Adrenal gland (tissue), 12 donors: ENCODE data around the gene KLHL12. TPM values are rescaled to one million over a fixed set of nuclear protein-coding genes. Genes with fewer than 3 reads are reported as not detected.
A peak's percentile ranks its signal among the peaks of the same experiment; 100 is the strongest.

Experiments used
- DNase-seq, 7 donors: peaks; one replicate each; pipeline ENCODE4 v3.0.0-alpha.2; 2019 to 2020
- H3K27ac ChIP-seq, 5 donors: fragments of 200-600 bp; sonication (generic) in 4 of 5; 1 replicate in 3 of 5; 2 replicates in 2 of 5; pipeline versions ENCODE4 v1.5.1 to v1.8.0; 2016 to 2020; ENCODE audit warnings: mild to moderate bottlenecking in 1 of 5
- H3K27me3 ChIP-seq: fragments of 200-600 bp; 2 replicates; pipeline ENCODE4 v1.8.0; 2021
- H3K36me3 ChIP-seq, 2 donors: fragments of 200-600 bp; replicated peaks in 1 of 2; 1 replicate in 1 of 2; 2 replicates in 1 of 2; pipeline versions ENCODE4 v1.5.1 to v1.8.0; 2018 to 2022
- H3K4me1 ChIP-seq, 2 donors: fragments of 200-600 bp; replicated peaks in 1 of 2; 1 replicate in 1 of 2; 2 replicates in 1 of 2; pipeline versions ENCODE4 v1.5.1 to v1.8.0; 2018 to 2021
- H3K4me3 ChIP-seq, 4 donors: fragments of 200-600 bp; sonication (generic) in 3 of 4; one replicate each; pipeline ENCODE4 v1.5.1; 2016 to 2018
- H3K9me3 ChIP-seq, 3 donors: fragments of 200-600 bp; sonication (generic) in 1 of 3; replicated peaks in 1 of 3; 1 replicate in 2 of 3; 2 replicates in 1 of 3; pipeline versions ENCODE4 v1.5.1 to v1.8.0; 2016 to 2021
- POLR2A ChIP-seq, 2 donors: fragments of 450-650 bp; IDR thresholded peaks; one replicate each; pipeline ENCODE4 v1.6.1; 2017; ENCODE audit warnings: antibody characterized with exemption in 2 of 2, mild to moderate bottlenecking in 2 of 2, moderate library complexity in 1 of 2
- WGBS, 4 donors: extraction: QIAGEN DNeasy Blood & Tissue Kit in 2 of 4; methylation state at CpG; one replicate each; pipeline versions ENCODE4 v1.1.5 to v1.1.7; 2013 to 2017; 5-methylcytosine and 5-hydroxymethylcytosine counted together
- intact Hi-C, 2 donors: fragments of 100-400 bp; cut with DNase I; formaldehyde crosslinking; loops; one replicate each; pipeline versions ENCODE4 v1.14.1 to v1.15.0; 2022 to 2023
- polyA plus RNA-seq, 3 donors: library from polyadenylated mRNA; stranded (reverse); fragments of 200-250 nt in 2 of 3; fragments of 350-450 nt in 1 of 3; fragmentation: Illumina TruSeq in 1 of 3; extraction: RNeasy Lipid Tissue Mini Kit (QIAGEN cat#74804) in 1 of 3; gene quantifications; one replicate each; pipeline ENCODE4 v1.2.3, GENCODE V29; 2013 to 2014
- total RNA-seq, 9 donors: library from RNA; depleted of rRNA in 4 of 9; stranded (reverse); fragments of >200 nt in 4 of 9; fragments of 120-200 nt in 1 of 9; fragmentation: NEBNext Ultra II Directional in 1 of 9; extraction: Animal tissue kit (Norgen Biotek cat#: 25700) in 1 of 9; gene quantifications; one replicate each; pipeline versions ENCODE4 v1.1.0 to v1.2.4, GENCODE V29; 2013 to 2023
- TF ChIP-seq, protein P1 (sequence below), 6 experiments: fragments of 450-650 bp in 4 of 6; fragments of 200-600 bp in 2 of 6; sonication (generic) in 1 of 6; IDR thresholded peaks; 1 replicate in 5 of 6; 2 replicates in 1 of 6; pipeline versions ENCODE4 v1.5.1 to v1.8.0; 2016 to 2021; ENCODE audit warnings: antibody characterized with exemption in 6 of 6, mild to moderate bottlenecking in 2 of 6, moderate library complexity in 1 of 6
- donor health status: healthy with polysubstance abuse.
- donor health status: Bipolar disorder and iron deficiency.
- donor health status: DM: yes; HTN: yes; CAD: no.
- donor health status: DM: no; HTN: no; CAD: no.
- donor health status: DM: no; HTN: no; CAD: no.
- donor health status: DM: yes; HTN: yes; CAD: no.

Gene KLHL12
- total and polyA plus RNA-seq, 12 donors: 12.2 to 41.9 (median 26.7) TPM

DNA sequence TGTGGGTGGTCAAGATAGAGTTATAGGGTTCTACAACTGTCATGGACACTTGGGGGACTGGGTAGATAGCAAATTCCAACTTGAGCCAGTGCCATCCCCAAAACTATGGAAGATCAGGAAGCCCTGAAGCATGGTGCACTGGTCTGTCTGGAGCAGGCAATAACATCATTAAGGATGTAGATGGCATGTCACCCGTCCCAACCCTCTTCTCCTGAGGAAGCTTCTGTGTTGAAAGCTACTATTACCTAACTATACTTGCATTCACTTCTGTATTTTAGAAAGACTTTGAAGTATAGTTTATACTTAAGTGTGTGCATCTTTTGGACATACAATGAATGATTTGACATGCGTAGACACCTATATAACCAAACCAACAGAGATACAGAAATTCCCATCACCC, 71.0 kb downstream of the KLHL12 start:
- intact Hi-C loops: no loop called here
- Histone ChIP-seq H3K27me3 (no peaks in the 10 kb centered on the region), H3K9me3 (no peaks in the 10 kb centered on the region), H3K36me3 (no peaks in the 10 kb centered on the region), H3K4me3 (no peak overlapping the region), H3K4me1 (peaks cover 0 to 7% of the 10 kb centered on the region in 2 donors), H3K27ac (no peak overlapping the region)
- no peak for TF ChIP-seq POLR2A (IDR thresholded peaks at IDR 0.05)
- TF ChIP-seq, protein P1, sequence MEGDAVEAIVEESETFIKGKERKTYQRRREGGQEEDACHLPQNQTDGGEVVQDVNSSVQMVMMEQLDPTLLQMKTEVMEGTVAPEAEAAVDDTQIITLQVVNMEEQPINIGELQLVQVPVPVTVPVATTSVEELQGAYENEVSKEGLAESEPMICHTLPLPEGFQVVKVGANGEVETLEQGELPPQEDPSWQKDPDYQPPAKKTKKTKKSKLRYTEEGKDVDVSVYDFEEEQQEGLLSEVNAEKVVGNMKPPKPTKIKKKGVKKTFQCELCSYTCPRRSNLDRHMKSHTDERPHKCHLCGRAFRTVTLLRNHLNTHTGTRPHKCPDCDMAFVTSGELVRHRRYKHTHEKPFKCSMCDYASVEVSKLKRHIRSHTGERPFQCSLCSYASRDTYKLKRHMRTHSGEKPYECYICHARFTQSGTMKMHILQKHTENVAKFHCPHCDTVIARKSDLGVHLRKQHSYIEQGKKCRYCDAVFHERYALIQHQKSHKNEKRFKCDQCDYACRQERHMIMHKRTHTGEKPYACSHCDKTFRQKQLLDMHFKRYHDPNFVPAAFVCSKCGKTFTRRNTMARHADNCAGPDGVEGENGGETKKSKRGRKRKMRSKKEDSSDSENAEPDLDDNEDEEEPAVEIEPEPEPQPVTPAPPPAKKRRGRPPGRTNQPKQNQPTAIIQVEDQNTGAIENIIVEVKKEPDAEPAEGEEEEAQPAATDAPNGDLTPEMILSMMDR (IDR thresholded peaks at IDR 0.05): no peak
- no peak for DNase-seq
- WGBS, 4 donors: 83 to 100% (median 94%) methylated on average over 2 of the region's 2 CpGs

DNA sequence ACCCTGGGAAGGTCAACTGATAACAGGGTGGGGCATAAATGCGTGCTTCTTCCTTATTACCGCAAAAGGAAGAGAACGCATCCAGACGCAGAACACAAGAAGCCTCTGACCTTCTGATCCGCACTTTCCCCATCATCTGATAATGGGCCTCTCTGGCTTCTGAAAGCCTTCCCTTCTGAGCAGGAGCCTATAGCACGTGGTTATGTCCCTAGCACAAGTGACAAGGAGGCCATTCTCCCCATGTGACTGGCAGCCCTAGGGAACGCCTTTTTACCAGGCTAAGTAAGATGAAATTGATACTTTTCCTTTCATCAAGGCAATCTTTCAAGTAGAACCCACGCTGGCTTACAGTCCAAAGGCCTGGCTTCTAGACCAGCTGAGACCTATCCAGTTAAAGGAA, 72.2 kb downstream of the KLHL12 start:
- TF ChIP-seq, protein P1 (IDR thresholded peaks at IDR 0.05): no peak
- no peak for TF ChIP-seq POLR2A (IDR thresholded peaks at IDR 0.05)
- WGBS, 4 donors: 89 to 96% (median 92%) methylated on average over 7 to 8 of the region's 8 CpGs

DNA sequence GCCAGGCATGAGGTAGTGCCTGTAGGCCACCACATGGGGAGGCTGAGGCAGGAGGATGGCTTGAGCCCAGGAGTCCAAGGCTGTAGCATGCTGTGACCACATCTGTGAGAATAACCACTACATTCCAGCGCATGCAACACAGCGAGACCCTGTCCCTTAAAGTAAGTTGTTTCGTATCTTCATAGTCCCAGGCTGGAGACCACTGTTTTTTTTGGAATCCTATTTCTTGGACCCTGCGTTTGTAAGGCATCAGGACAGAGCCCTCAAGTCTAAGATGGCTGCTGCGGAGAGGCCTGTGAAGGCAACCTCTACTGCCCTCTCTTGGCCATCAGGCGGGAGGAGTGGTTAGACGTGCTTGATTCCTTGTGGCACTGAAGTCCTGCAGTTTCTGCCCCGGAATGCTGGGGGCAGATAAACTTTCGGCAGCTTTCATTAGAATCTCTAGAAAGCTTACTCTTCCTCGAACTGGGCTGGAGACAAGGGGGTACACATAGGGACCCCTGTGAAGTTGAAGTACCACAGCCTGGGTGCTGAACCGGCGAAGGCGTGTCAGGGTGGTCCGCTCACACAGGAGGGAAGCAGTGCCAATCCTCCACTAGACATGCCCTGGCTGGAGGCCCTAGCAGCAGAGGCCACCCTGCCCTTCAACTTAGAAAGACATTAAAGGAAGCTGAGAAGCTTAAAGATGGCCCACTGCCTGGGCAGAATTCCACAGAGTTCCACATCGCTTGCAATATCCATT, 74.7 kb downstream of the KLHL12 start:
- 60 to 71% (median 64%) methylated on average over 14 to 15 of the region's 15 CpGs for WGBS, 4 donors
- intact Hi-C loops: no loop called here
- Histone ChIP-seq H3K27ac (no peak overlapping the region), H3K36me3 (no peaks in the 10 kb centered on the region), H3K27me3 (no peaks in the 10 kb centered on the region), H3K4me3 (no peak overlapping the region), H3K4me1 (no peaks in the 10 kb centered on the region), H3K9me3 (no peaks in the 10 kb centered on the region)
- DNase-seq: peak in 6 of 7 donors; percentile 37 to 66 (median 52)
- TF ChIP-seq POLR2A (IDR thresholded peaks at IDR 0.05): no peak
- TF ChIP-seq, protein P1 (IDR thresholded peaks at IDR 0.05): peak; percentile 13 to 48 (median 46)

More for the DNA sequence above, 72.2 kb downstream of the KLHL12 start:
- Histone ChIP-seq H3K27ac (no peak overlapping the region), H3K4me1 (peaks cover 0 to 7% of the 10 kb centered on the region in 2 donors), H3K27me3 (no peaks in the 10 kb centered on the region), H3K36me3 (no peaks in the 10 kb centered on the region), H3K4me3 (no peak overlapping the region), H3K9me3 (no peaks in the 10 kb centered on the region)
- intact Hi-C loops: no loop called here
- DNase-seq: no peak

DNA sequence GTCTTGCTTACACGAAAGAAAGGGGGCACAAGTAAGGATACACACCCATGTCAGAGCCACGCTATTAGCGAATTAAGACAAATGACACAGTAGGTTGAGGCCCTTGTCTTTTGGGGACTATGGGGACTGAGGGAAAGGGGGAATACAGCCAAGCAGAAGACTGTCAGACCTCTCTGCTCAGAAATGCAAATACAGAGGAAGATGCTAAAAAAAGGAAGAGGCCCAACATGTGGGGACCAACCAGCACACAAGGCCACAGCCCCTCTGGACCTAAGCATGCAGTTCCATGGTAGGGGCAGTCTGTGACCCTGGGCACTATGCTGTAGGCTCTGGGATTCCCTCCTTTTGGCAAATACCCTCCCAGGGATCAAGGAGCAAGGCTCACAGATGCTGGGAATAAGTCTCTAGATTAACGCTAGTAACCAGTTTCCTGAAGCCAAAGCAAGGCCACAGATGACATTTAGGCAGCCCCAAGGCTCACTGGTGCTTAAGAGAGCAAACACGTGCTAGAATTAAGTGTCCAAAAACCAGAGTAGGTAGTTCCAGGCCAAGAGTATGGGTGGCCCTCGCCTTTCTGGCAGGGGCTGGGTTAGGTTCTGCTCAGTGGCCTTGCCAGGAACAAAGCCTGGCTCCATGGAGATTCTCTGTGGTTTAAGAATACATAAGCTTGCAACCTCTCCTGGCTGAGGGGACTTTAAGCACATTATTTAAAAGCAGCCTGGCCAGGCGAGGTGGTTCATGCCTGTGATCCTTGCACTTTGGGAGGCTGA, 76.3 kb downstream of the KLHL12 start:
- 89 to 94% (median 92%) methylated on average over 6 to 7 of the region's 7 CpGs for WGBS, 4 donors
- no peak for DNase-seq
- Histone ChIP-seq H3K9me3 (no peaks in the 10 kb centered on the region), H3K27ac (no peak overlapping the region), H3K4me1 (no peaks in the 10 kb centered on the region), H3K4me3 (no peak overlapping the region), H3K27me3 (no peaks in the 10 kb centered on the region), H3K36me3 (no peaks in the 10 kb centered on the region)
- intact Hi-C loops: no loop called here
- no peak for TF ChIP-seq POLR2A (IDR thresholded peaks at IDR 0.05)
- TF ChIP-seq, protein P1 (IDR thresholded peaks at IDR 0.05): no peak
